NCI-H128 (cell line): ENCODE data around the gene COASY.
"Not testable (repeated sequence)": the region's sequence is repeated elsewhere in the genome, so short reads cannot be mapped to it uniquely, and the experiment has no call there.

ENCODE experiments used
- DNase-seq: peaks from one replicate; lab custom pipeline; 2025; ENCODE audit not compliant: unreplicated experiment; lab: John Stamatoyannopoulos, UW

The COASY gene

GRCh38 chr17:42609814-42610801 is 48.2 kb downstream of the COASY start:
- not testable (repeated sequence) for DNase-seq

- no peak for DNase-seq
These were observed 50.1 kb downstream of the COASY start for GRCh38 chr17:42612013-42612412.

- no peak for DNase-seq
These were observed 51.8 kb downstream of the COASY start for GRCh38 chr17:42613699-42614295.
